NCI-H1092 treated with DMSO at 0.1 percent for 48 hours (cell line): ENCODE measurements around the gene DPP6.
"Not testable (repeated sequence)": the region's sequence is repeated elsewhere in the genome, so short reads cannot be mapped to it uniquely, and the experiment has no call there.

Experiments used
- DNase-seq: peaks from one replicate; lab custom pipeline; 2025; lab: John Stamatoyannopoulos, UW

The DPP6 gene

DNA sequence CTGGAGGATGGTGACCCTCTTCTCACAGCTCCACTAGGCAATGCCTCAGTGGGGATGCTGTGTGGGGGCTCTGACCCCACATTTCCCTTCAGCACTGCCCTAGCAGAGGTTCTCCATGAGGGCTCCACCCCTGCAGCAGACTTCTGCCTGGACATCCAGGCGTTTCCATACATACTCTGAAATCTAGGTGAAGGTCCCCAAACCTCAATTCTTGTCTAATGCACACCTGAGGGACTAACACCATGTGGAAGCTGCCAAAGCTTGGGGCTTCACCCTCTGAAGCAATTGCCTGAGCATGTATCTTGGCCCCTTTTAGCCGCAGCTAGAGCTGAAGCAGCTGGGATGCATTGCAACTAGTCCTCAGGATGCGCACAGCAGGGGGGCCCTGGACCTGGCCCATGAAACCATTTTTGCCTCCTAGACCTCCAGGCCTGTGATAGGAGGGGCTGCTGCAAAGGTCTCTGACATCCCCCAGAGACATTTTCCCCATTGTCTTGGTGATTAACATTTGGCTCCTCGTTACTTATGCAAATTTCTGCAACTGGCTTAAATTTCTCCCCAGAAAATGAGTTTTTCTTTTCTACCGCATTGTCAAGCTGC, 882.3 kb downstream of the DPP6 start:
- not testable (repeated sequence) for DNase-seq

DNA sequence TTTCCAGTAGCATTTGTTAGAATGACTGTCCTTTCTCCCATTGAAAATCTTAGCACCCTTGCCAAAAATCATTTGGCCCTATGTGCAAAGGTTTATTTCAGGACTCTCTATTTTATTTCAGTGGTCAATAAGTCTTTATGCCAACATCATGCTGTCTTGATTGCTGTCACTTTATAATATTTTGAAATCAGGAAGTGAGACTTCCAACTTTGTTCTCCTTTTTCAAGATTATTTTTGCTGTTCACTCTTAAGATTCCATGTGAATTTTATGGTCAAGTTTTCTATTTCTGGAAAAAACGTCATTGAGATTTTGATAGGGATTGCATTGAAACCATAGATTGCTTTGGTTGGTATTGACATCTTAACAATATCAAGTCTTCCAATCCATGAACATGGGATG, 885.6 kb downstream of the DPP6 start:
- DNase-seq, result no peak

DNA sequence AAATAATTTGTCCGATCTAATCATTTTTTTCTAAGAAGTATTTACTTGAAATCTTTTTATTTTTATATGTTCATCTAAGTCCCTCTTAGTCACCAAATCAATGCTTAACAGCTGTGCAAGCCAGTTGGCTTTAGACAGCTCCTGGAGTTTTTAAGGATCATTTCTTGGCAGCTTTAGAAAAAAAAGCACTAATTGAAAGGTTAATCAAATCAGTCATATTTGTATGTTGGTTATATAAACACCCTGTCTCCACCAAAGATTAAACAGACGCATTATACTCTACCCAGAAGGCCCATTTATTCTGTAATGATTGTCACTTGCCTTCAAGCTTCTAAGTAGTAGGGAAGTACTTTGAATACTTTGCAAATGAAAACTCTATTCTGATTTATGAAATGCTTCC, 890.5 kb downstream of the DPP6 start:
- no peak for DNase-seq
